Left colon (tissue), 2 donors: ENCODE results near the gene PPP6R3. TPM values are rescaled to one million over a fixed set of nuclear protein-coding genes. Genes with fewer than 3 reads are reported as not detected.

Experiments
- total RNA-seq, 2 donors: library from RNA; stranded (reverse); fragmentation: NEBNext Ultra II Directional; extraction: Animal tissue kit (Norgen Biotek cat#: 25700); gene quantifications; one replicate each; pipeline ENCODE4 v1.2.1, GENCODE V29; 2021
- donor health status: DM: no; HTN: no; CAD: no.
- donor health status: DM: yes; HTN: yes; CAD: no.

Gene PPP6R3
- total RNA-seq, 2 donors from 2014 or later, result 102 to 112 TPM

Other genes with a start within 250 kb of the PPP6R3 start
- gene KMT5B, start 247.5 kb upstream of the PPP6R3 start, total RNA-seq, result 10 to 100 TPM; 56.9 to 62.8 TPM
- gene C11orf24, start 188.8 kb upstream of the PPP6R3 start, total RNA-seq, result 10 to 100 TPM; 68.8 to 76.3 TPM
- gene LRP5, start 148.2 kb upstream of the PPP6R3 start, total RNA-seq, result 100 to 1,000 TPM in 1 of 2 donors, 10 to 100 TPM in 1; 86.8 to 106 TPM
- 1 to 10 TPM; 1.1 to 1.5 TPM for gene GAL, start 223.8 kb downstream of the PPP6R3 start, total RNA-seq